Measurements from ENCODE around the gene PRKCE. TPM values are rescaled to one million over a fixed set of nuclear protein-coding genes. Genes with fewer than 3 reads are reported as not detected.

Gene PRKCE
- polyA plus RNA-seq, 4 donors: 7.9 to 9.2 (median 8.5) TPM

DNA sequence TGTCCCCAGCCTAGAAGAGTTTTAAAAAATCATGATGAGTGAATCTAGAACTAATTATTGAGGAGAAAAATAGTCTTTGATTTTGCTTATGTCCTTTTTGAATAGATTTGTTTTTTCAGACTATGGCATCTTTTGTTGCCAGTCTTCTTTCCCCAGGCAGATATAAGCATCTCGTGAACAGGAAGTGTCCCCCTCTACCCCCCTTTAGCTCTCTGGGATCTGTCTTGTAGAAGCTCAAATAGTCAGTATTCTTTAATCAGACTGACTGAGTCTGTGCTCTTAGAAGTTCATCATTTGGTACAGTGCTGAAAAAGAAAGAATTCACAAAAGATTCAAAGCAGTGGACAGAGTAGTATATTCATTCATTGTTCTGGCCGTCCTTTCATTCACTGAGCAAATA, 10.4 kb downstream of the PRKCE start:
- DNase-seq (ENCODE audit: low read depth in 4 of 4, low spot score in 2 of 4): no peak

DNA sequence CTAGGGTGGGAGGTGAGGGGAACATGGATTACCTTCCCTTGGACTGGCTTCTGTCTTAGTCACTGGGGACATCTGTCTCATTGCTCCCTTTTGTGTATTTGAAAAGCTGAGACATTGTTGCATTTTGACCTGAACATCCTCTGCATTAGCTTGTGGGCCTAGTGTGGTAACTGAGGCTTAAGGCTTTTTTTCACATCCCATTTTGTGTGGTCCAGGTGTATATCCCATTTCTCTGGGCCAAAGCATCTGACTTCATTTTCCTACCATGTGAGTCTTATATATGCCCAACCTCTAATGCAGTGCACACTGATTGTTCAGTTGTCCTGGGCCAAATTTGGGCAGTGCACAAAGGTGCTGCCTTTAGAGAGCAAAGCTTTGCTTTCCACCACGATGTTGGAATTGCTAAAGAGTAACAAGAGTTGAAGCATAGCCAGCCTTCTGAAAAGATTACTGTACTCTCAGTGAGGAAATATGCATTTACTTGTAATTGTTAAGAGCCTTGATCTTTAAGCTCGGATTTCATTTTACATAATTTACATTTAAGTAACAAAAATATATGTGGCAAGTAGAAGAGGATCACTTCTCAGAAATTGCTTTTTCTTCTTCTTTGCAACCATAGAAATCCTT, 13.3 kb downstream of the PRKCE start:
- DNase-seq (ENCODE audit: low read depth in 4 of 4, low spot score in 2 of 4): no peak

DNA sequence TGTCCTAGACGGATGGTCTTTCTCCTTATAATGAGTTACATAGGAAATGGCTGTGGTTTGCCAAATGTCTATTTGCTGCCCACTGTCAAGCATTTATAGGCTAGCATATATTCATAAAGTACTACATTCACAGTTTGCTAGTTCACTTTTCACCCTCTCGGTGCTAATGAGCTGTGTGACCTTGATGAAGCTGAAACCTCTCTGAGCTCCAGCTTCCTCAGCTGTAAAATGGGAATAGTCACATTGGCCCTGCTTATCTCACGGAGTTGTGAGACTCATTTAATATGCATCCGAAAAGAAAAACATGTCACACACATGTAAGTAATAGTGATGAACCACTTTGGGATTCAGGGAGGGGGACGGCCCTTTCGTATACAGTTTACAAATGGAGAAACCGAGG, 17.0 kb downstream of the PRKCE start:
- DNase-seq (ENCODE audit: low read depth in 4 of 4, low spot score in 2 of 4): no peak

DNA sequence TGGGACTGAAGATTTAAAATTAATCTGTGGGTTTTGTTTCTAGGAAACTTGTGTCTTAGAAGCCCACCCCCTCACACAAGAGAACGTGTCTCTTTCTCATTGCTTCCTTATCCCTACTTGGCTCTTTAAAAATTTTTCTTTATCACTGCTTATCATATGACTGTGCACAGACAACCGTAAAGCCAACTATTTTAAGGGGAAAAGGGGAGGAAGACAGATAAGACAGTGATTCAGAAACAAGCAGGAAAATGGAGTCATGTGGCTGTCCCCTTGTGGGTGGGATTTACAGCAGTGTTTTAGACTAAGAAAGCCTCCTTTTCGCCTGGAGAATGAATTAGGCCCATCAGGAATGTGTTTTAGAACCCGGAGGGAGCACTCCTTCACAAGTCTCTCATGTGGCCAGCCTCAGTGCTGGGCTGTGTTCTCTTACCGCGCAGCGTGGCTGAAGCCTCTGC, 17.6 kb downstream of the PRKCE start:
- no peak for DNase-seq (ENCODE audit: low read depth in 4 of 4, low spot score in 2 of 4)

DNA sequence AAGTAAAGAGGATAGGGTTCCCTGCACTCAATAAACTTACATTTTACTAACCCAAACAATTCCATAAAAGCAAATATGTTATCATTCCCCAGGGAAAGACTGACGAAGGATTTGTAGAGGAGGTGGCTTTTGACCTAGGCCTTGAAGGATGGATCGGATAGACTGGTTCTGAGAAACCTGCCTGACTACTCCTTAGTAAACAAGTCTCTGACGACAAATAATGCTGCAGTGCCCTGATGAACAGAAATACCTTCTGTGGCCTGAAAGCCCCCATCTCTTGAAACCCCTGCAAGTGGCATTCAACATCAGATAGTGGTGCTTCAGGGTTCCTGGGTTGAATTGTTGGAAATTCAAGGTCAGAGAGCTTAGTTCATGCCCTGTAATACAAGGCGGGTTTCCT, 19.2 kb downstream of the PRKCE start:
- DNase-seq (ENCODE audit: low read depth in 4 of 4, low spot score in 2 of 4): no peak

- no peak for DNase-seq (ENCODE audit: low read depth in 4 of 4, low spot score in 2 of 4)
These were observed 20.7 kb downstream of the PRKCE start for GRCh38 chr2:45672138-45672537.

- no peak for DNase-seq (ENCODE audit: low read depth in 4 of 4, low spot score in 2 of 4)
These were observed 22.8 kb downstream of the PRKCE start for GRCh38 chr2:45674035-45674816.

DNA sequence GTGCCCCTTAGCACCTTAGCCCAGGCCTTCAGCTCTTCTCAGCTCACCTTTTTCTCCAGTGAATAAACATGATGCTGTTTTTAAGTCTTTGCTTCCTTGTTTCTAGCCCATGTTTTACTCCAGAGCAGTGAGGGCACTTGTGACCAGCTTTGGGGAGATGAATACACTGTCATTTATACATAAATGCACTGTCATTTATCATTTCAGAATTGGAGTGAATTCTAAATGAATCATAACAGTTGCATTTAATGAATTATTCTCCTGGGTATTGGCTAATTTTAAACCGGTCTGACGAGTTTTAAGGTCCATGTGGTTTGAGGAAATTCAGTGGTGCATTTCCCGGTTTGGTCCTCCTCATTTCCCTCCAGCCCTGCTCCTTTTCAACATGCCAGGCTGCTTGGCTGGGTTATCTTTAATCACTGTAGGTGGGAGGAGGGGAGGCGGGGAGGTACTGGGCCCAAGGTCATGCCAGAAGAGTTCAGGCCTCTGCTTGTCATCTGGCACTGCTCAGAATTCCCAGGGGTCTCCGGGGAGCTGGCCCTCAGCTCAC, 23.9 kb downstream of the PRKCE start:
- no peak for DNase-seq (ENCODE audit: low read depth in 4 of 4, low spot score in 2 of 4)

GRCh38 chr2:45676088-45676487, 24.6 kb downstream of the PRKCE start:
- DNase-seq (ENCODE audit: low read depth in 4 of 4, low spot score in 2 of 4): no peak

GRCh38 chr2:45678791-45679348, 27.4 kb downstream of the PRKCE start:
- no peak for DNase-seq (ENCODE audit: low read depth in 4 of 4, low spot score in 2 of 4)

- no peak for DNase-seq (ENCODE audit: low read depth in 4 of 4, low spot score in 2 of 4)
These were observed 29.0 kb downstream of the PRKCE start for GRCh38 chr2:45680351-45680967.

DNA sequence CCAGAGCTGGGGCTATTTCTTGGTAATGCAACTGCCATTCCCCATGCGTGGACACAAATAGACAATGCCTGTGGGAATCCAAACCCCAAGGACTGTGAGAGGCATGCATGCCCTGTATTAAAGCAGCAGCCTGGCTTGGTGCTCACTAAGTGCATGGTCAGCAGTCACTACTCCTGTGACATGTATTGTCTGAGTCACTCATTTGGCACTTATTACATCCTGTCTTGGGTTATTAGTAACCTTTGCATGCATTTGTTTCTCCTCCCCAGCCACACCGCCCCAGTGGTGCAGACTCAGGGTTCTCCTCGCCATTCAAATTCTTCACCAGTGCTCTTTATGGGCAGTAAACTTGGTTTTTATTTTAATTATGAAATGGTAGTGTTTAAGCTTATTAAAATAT, 30.2 kb downstream of the PRKCE start:
- no peak for DNase-seq (ENCODE audit: low read depth in 4 of 4, low spot score in 2 of 4)

DNA sequence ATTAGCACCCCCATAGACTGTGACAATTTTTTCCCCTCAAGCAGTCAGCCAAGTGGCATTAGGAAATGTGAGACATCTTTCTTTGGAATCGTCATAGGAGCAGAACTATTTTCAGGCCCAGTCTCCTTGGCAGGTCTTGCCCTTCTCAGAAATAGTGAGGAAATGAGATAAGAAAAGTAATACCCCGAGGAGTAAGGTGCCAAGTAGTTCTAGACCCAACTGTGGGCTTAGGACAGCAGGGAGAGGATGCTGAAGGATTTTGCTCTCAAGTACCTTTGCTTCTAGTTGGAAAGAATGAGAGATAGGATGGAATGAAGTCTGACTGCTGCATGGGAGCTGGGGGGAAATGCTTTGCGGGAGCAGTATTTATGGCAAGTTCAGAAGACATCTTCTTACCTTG, 31.8 kb downstream of the PRKCE start:
- DNase-seq (ENCODE audit: low read depth in 4 of 4, low spot score in 2 of 4): no peak

DNA sequence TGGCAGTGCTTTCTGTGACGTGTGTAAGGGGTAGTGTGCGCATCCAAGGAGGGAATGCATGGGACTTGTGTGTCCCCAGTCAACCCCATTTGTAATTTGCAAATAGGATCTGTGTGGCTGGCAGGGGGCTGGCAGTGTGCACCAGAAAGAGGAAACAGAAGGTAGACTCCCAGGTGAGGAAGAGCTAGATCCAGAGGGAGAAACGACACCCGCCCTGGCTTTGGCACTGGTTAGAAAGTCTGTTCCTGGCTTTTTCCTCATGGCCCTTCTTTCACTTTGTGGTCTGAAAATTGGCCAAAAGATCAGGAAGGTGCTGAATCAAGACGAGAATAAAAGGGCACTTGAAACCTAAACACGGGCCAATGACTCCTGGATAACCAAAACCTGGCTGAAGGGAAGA, 33.3 kb downstream of the PRKCE start:
- no peak for DNase-seq (ENCODE audit: low read depth in 4 of 4, low spot score in 2 of 4)

DNA sequence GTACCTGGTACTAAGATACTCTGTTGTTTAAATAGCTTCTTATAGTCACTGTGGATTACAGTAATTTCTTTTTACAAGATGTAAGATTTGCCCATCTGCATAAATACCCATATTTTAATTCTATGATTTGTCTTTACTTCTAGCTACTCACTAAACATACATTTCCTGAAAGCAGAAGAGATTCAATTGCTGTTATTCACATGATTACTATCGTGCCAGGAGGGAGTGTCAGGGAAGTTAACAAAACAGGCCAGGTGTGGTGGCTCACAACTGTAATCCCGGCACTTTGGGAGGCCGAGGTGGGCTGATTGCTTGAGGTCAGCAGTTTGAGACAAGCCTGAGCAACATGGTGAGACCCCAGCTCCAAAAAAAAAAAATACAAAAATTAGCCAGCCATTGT, 33.8 kb downstream of the PRKCE start:
- no peak for DNase-seq (ENCODE audit: low read depth in 4 of 4, low spot score in 2 of 4)

- DNase-seq (ENCODE audit: low read depth in 4 of 4, low spot score in 2 of 4): no peak
These were observed 36.5 kb downstream of the PRKCE start for GRCh38 chr2:45687964-45688363.

DNA sequence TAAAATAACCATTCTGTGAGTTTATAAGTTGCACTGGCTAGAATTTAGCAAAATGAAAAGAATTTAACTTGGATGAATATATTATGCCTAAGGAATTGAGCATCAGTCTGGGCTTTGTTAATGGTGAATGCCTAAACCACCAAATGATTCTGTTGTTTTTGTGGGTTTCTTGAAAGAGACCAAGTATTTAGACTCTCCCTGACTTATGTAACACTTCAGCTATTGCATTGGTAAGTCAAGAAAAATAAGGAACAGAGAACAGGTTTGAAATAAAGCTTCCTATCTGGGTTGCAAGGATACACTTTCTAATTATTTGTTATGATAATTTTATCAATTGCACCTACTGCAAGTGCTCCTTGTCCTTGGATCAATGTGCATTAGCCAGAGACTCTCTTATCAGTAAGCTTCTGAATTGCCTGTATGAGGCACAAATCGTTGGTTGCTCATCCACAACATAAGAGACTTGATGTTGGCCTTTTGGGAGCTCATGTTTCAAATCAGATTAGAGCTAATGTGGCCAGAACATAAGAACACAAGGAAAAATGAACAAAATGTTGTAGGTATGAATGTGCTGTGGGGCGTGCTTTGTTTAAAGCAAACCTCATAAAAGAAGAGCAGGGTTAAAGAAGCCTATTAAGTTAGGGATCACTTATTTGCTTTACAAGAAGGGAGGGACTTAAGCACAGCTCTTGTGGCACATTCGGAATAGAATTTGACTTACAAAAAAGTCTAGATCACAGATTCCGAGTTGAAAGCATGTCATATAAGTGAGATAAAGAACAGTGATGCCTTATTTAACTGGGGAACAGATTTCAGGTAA, 37.2 kb downstream of the PRKCE start:
- no peak for DNase-seq (ENCODE audit: low read depth in 4 of 4, low spot score in 2 of 4)

GRCh38 chr2:45690231-45690630, 38.8 kb downstream of the PRKCE start:
- no peak for DNase-seq (ENCODE audit: low read depth in 4 of 4, low spot score in 2 of 4)

DNA sequence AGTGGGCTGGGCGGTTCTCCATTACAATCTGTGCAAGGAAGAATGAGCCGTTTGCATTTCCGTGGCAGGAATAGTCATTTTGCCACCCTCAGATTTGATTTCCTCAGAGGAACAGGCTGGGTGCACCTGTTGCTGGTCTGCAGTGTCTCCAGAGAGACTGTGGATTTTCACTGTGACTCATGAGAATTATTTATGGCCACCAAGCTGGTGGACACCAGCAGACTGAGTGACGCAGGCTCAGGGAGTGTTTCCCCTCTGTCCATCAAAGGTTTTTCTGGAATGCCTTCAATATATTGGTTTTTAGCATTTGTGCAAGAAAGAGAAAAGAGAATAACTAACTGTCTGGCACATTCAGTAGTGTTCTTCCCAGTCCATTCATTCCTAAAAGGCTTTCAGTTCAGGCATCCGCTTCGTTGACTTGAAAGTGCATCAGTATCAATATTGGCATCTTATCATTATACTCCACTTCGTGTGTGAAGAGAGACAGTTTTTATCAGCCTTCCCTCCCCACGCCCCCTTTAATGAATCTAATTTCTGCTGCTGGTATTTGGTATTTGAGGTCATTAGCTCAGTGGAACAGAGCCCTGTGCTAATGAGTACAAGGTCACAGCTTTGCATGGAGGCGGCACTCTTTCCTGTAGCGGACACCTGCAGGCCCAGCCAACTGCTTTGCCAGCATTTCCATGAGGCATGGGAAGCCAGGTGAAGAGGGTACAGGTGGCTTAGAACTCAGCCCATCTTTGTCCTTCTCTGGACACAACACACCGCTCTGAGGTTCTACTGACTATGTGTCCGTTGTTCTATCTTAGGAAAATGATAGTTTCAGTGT, 39.9 kb downstream of the PRKCE start:
- DNase-seq (ENCODE audit: low read depth in 4 of 4, low spot score in 2 of 4): no peak

DNA sequence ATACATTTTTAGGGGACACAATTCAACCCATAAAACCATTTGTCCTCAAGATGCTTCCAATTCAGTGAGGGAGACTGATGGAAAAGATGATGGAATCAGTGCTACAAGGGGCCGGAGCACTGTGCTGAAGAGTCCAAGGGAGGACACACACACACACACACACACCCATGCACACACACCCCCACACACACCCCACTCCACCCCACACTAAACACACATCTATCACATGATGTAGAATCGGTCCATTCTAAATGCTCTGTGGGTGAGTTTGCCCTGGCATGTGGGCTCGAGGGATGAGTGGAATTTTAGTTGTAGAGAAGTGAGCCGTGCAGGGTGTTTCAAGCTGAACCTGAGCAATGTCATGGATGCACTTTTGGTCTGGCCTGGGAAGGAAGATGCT, 41.1 kb downstream of the PRKCE start:
- no peak for DNase-seq (ENCODE audit: low read depth in 4 of 4, low spot score in 2 of 4)

Data from left renal cortex interstitium (tissue), 4 donors.